ENCODE data around the gene ANKRD17.

ANKRD17 gene

GRCh38 chr4:73051625-73052024 is 207.0 kb downstream of the ANKRD17 start:
- no peak for DNase-seq (ENCODE audit: low spot score)

- no peak for DNase-seq (ENCODE audit: low spot score)
Observed at GRCh38 chr4:73045879-73046278, 212.7 kb downstream of the ANKRD17 start.

- DNase-seq (ENCODE audit: low spot score) = no peak
Observed at GRCh38 chr4:73037057-73037456, 221.5 kb downstream of the ANKRD17 start.

- no peak for DNase-seq (ENCODE audit: low spot score)
Observed at GRCh38 chr4:73036123-73036522, 222.5 kb downstream of the ANKRD17 start.

GRCh38 chr4:73034896-73035295 is 223.7 kb downstream of the ANKRD17 start:
- no peak for DNase-seq (ENCODE audit: low spot score)

GRCh38 chr4:73028621-73029020 is 230.0 kb downstream of the ANKRD17 start:
- no peak for DNase-seq (ENCODE audit: low spot score)

All from Ammon's horn (tissue), 1 donor.